Neural progenitor cell (in vitro differentiated cells): ENCODE results near the gene C1GALT1. TPM values are rescaled to one million over a fixed set of nuclear protein-coding genes. Genes with fewer than 3 reads are reported as not detected.
"Not testable (repeated sequence)": the region's sequence is repeated elsewhere in the genome, so short reads cannot be mapped to it uniquely, and the experiment has no call there.

Experiments
- DNase-seq: peaks from one replicate; pipeline ENCODE4 v3.0.0-alpha.2; 2016; ENCODE audit warnings: low spot score
- H2AFZ ChIP-seq: fragments of 200-600 bp; sonication (generic); replicated peaks from 2 replicates; pipeline ENCODE4 v1.6.1; 2016; ENCODE audit warnings: antibody characterized with exemption
- H3F3A ChIP-seq: fragments of 200-600 bp; sonication (generic); 2 replicates; pipeline ENCODE4 v1.6.1; 2016; ENCODE audit warnings: antibody characterized with exemption, low read depth
- H3K27ac ChIP-seq: fragments of 200-600 bp; sonication (generic); 2 replicates; pipeline ENCODE4 v1.5.1; 2016; ENCODE audit warnings: mild to moderate bottlenecking
- H3K27me3 ChIP-seq: fragments of 200-600 bp; sonication (generic); 2 replicates; pipeline ENCODE4 v1.6.1; 2016; ENCODE audit warnings: mild to moderate bottlenecking, moderate library complexity
- H3K36me3 ChIP-seq: fragments of 200-600 bp; sonication (generic); 2 replicates; pipeline ENCODE4 v1.5.1; 2016
- H3K4me1 ChIP-seq: fragments of 200-600 bp; sonication (generic); 2 replicates; pipeline ENCODE4 v1.6.1; 2016; ENCODE audit warnings: mixed run types
- H3K4me2 ChIP-seq: fragments of 200-600 bp; sonication (generic); 2 replicates; pipeline ENCODE4 v1.6.1; 2016
- H3K4me3 ChIP-seq: fragments of 200-600 bp; sonication (generic); 2 replicates; pipeline ENCODE4 v1.5.1; 2016
- H3K79me2 ChIP-seq: fragments of 200-600 bp; sonication (generic); 2 replicates; pipeline ENCODE4 v1.6.1; 2016; ENCODE audit warnings: low read depth
- H3K9ac ChIP-seq: fragments of 200-600 bp; sonication (generic); 2 replicates; pipeline ENCODE4 v1.6.1; 2016
- H3K9me3 ChIP-seq: fragments of 200-600 bp; sonication (generic); 2 replicates; pipeline ENCODE4 v1.5.1; 2016; ENCODE audit warnings: low read depth
- H4K20me1 ChIP-seq: fragments of 200-600 bp; sonication (generic); 2 replicates; pipeline ENCODE4 v1.6.1; 2016; ENCODE audit warnings: low read depth
- H3K27ac Mint-ChIP-seq: 3 replicates; pipeline ENCODE4 v1.8.0; 2021; ENCODE audit warnings: mixed read lengths
- H3K27me3 Mint-ChIP-seq: 2 replicates; pipeline ENCODE4 v1.8.0; 2022; ENCODE audit warnings: low read depth, mild to moderate bottlenecking, inconsistent platforms, moderate library complexity, mixed read lengths; ENCODE audit not compliant: insufficient read depth
- H3K36me3 Mint-ChIP-seq: 3 replicates; pipeline ENCODE4 v1.8.0; 2021; ENCODE audit warnings: mixed read lengths
- H3K4me1 Mint-ChIP-seq: 3 replicates; pipeline ENCODE4 v1.8.0; 2021; ENCODE audit warnings: mixed read lengths
- H3K4me3 Mint-ChIP-seq: 3 replicates; pipeline ENCODE4 v1.8.0; 2021; ENCODE audit warnings: mild to moderate bottlenecking, moderate library complexity, mixed read lengths
- H3K9me3 Mint-ChIP-seq: 3 replicates; pipeline ENCODE4 v1.8.0; 2020; ENCODE audit warnings: mixed read lengths
- CTCF ChIP-seq: fragments of 200-600 bp; sonication (generic); IDR thresholded peaks from 2 replicates; pipeline ENCODE4 v1.5.1; 2017; ENCODE audit warnings: antibody characterized with exemption, mild to moderate bottlenecking
- EZH2 ChIP-seq: fragments of 200-600 bp; sonication (generic); IDR thresholded peaks from 2 replicates; pipeline ENCODE4 v1.6.1; 2017; ENCODE audit warnings: antibody characterized with exemption, mild to moderate bottlenecking, moderate library complexity
- EZH2phosphoT487 ChIP-seq: fragments of 200-600 bp; sonication (generic); IDR thresholded peaks from 2 replicates; pipeline ENCODE4 v1.6.1; 2017; ENCODE audit warnings: antibody characterized with exemption
- total RNA-seq: library from RNA; depleted of rRNA; stranded (reverse); fragments of >200 nt; gene quantifications from 2 replicates; pipeline ENCODE4 v1.2.3, GENCODE V29; 2015; ENCODE audit warnings: low replicate concordance

The C1GALT1 gene
- total RNA-seq, 1 donor from 2014 or later = 59.2 TPM

DNA sequence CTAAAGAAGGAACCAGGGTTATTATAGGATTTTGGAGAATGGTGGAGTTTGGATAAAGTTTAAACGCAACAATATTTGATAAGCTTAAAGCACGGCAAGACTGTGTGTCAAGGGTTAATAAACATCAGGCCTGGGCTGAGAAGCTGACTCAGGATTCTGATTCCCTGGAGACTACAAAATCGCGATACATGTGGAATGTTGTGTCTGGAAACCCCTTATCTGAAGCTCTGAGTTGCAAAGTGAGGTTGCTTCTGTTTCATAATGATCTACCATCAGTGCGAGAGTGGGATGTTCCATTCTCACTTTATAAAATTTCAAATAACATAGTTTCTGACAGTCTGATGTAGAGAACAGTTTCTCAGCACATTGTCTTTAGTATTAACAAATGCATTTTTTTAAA lies 7.8 kb downstream of the C1GALT1 start:
- Histone ChIP-seq H3K27me3 (no peaks in the 10 kb centered on the region), H4K20me1 (no peaks in the 10 kb centered on the region), H3K27ac (peak overlapping the region; percentile 44), H3K36me3 (no peaks in the 10 kb centered on the region), H3K4me2 (peak overlapping the region; percentile 48), H3K4me3 (no peak overlapping the region), H3K9ac (no peak overlapping the region), H3K9me3 (no peaks in the 10 kb centered on the region), H2AFZ (no peak overlapping the region), H3K79me2 (peaks cover 99% of the 10 kb centered on the region), H3F3A (peaks cover 3% of the 10 kb centered on the region), H3K4me1 (peaks cover 23% of the 10 kb centered on the region)
- H3K4me3 Mint-ChIP-seq = no peak overlapping the region
- no peak overlapping the region for H3K27ac Mint-ChIP-seq
- H3K9me3 Mint-ChIP-seq = peaks cover 34% of the 10 kb centered on the region
- no peaks in the 10 kb centered on the region for H3K27me3 Mint-ChIP-seq
- DNase-seq = no peak
- TF ChIP-seq EZH2phosphoT487 = no peak
- TF ChIP-seq CTCF = no peak
- TF ChIP-seq EZH2 = no peak
- peaks cover 7% of the 10 kb centered on the region for H3K4me1 Mint-ChIP-seq
- peaks cover 15% of the 10 kb centered on the region for H3K36me3 Mint-ChIP-seq

- H3K4me3 Mint-ChIP-seq = no peak overlapping the region
- Histone ChIP-seq H3K79me2 (peaks cover 99% of the 10 kb centered on the region), H3K4me1 (peaks cover 17% of the 10 kb centered on the region), H3K36me3 (no peaks in the 10 kb centered on the region), H3K9ac (no peak overlapping the region), H3F3A (peaks cover 3% of the 10 kb centered on the region), H4K20me1 (no peaks in the 10 kb centered on the region), H3K27ac (no peak overlapping the region), H3K9me3 (no peaks in the 10 kb centered on the region), H2AFZ (no peak overlapping the region), H3K4me2 (no peak overlapping the region), H3K4me3 (no peak overlapping the region), H3K27me3 (no peaks in the 10 kb centered on the region)
- TF ChIP-seq EZH2 (no peak), CTCF (no peak), EZH2phosphoT487 (no peak)
- H3K4me1 Mint-ChIP-seq = peaks cover 7% of the 10 kb centered on the region
- no peak overlapping the region for H3K27ac Mint-ChIP-seq
- H3K9me3 Mint-ChIP-seq = peaks cover 41% of the 10 kb centered on the region
- H3K27me3 Mint-ChIP-seq = no peaks in the 10 kb centered on the region
- DNase-seq = no peak
- H3K36me3 Mint-ChIP-seq = peaks cover 18% of the 10 kb centered on the region
Measured at GRCh38 chr7:7191137-7191536, 8.8 kb downstream of the C1GALT1 start.

DNA sequence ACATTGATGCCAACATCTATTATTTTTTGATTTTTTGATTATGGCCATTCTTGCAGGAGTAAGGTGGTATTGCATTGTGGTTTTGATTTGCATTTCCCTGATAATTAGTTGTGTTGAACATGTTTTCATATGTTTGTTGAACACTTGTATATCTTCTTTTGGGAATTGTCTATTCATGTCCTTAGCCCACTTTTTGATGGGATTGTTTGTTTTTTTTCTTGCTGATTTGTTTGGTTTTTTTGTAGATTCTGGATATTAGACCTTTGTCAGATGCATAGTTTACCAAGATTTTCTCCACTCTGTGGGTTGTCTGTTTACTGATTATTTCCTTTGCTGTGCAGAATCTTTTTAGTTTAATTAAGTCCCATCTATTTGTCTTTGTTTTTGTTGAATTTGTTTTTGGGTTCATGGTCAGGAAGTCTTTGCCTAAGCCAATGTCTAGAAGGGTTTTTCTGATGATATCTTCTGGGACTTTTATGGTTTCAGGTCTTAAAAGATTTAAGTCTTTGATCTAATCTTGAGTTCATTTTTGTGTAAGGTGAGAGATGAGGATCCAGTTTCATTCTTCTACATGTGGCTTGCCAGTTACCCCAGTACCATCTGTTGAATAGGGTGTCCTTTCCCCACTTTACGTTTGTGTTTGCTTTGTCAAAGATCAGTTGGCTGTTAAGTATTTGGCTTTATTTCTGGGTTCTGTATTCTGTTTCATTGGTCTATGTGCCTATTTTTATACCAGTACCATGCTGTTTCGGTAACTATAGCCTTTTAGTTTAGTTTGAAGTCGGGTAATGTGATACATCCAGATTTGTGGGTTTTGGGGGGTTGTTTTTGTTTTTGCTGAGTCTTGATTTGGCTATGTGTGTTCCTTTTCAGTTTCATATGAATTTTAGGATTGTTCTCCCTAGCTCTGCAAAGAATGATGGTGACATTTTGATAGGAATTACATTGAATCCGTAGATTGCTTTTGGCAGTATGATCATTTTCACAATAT lies 10.7 kb downstream of the C1GALT1 start:
- peaks cover 58% of the 10 kb centered on the region for H3K9me3 Mint-ChIP-seq
- H3K4me3 Mint-ChIP-seq = not testable (repeated sequence)

GRCh38 chr7:7199592-7199991 lies 17.2 kb downstream of the C1GALT1 start:
- Histone ChIP-seq H3K79me2 (peaks cover 82% of the 10 kb centered on the region), H3K4me1 (peaks cover 12% of the 10 kb centered on the region), H3K9me3 (peaks cover 13% of the 10 kb centered on the region)
- H3K27ac ChIP-seq, H2AFZ ChIP-seq, H3K36me3 ChIP-seq, H3F3A ChIP-seq, H3K4me2 ChIP-seq, H3K4me1 Mint-ChIP-seq, H3K27me3 Mint-ChIP-seq, H3K4me3 ChIP-seq, H3K27me3 ChIP-seq, H3K4me3 Mint-ChIP-seq, DNase-seq, H3K27ac Mint-ChIP-seq, H3K9ac ChIP-seq, H4K20me1 ChIP-seq: not testable (repeated sequence)
- H3K9me3 Mint-ChIP-seq = peaks cover 70% of the 10 kb centered on the region
- peaks cover 15% of the 10 kb centered on the region for H3K36me3 Mint-ChIP-seq

More for the DNA sequence above, 10.7 kb downstream of the C1GALT1 start:
- not testable (repeated sequence) for H2AFZ ChIP-seq, H3F3A ChIP-seq, H3K9me3 ChIP-seq, H3K4me3 ChIP-seq, H3K27me3 ChIP-seq, H4K20me1 ChIP-seq, H3K27ac ChIP-seq, H3K36me3 ChIP-seq, H3K4me2 ChIP-seq, H3K27me3 Mint-ChIP-seq, H3K4me1 Mint-ChIP-seq, H3K27ac Mint-ChIP-seq, H3K9ac ChIP-seq, DNase-seq
- Histone ChIP-seq H3K79me2 (peaks cover 98% of the 10 kb centered on the region), H3K4me1 (peaks cover 17% of the 10 kb centered on the region)
- H3K36me3 Mint-ChIP-seq = peaks cover 17% of the 10 kb centered on the region

DNA sequence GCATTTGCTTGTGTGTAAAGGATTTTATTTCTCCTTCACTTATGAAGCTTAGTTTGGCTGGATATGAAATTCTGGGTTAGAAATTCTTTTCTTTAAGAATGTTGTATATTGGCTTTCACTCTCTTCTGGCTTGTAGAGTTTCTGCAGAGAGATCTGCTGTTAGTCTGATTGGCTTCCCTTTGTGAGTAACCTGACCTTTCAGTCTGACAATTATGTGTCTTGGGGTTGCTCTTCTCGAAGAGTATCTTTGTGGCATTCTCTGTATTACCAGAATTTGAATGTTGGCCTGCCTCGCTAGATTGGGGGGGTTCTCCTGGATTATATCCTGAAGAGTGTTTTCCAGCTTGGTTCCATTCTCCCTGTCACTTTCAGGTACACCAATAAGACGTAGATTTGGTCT lies 17.9 kb downstream of the C1GALT1 start:
- H2AFZ ChIP-seq = not testable (repeated sequence)

More for the DNA sequence above, 17.9 kb downstream of the C1GALT1 start:
- not testable (repeated sequence) for H3K4me3 Mint-ChIP-seq, H3K36me3 ChIP-seq, H3K4me3 ChIP-seq, H4K20me1 ChIP-seq, H3K27ac ChIP-seq, H3K4me1 Mint-ChIP-seq, DNase-seq, H3K27me3 ChIP-seq, H3F3A ChIP-seq, H3K4me2 ChIP-seq, H3K9ac ChIP-seq, H3K27me3 Mint-ChIP-seq, H3K27ac Mint-ChIP-seq
- H3K9me3 ChIP-seq = peaks cover 13% of the 10 kb centered on the region
- peaks cover 65% of the 10 kb centered on the region for H3K9me3 Mint-ChIP-seq
- H3K79me2 ChIP-seq = peaks cover 82% of the 10 kb centered on the region
- peaks cover 12% of the 10 kb centered on the region for H3K4me1 ChIP-seq
- peaks cover 13% of the 10 kb centered on the region for H3K36me3 Mint-ChIP-seq
